CD4-positive, alpha-beta T cell treated with Interferon gamma for 1 hour (primary cell): ENCODE measurements around the gene ATP5F1D.

Experiments used
- DNase-seq: peaks from one replicate; pipeline ENCODE4 v3.0.0-alpha.2; 2020

Gene ATP5F1D

GRCh38 chr19:1271528-1272422, 30.2 kb downstream of the ATP5F1D start:
- no peak for DNase-seq

DNA sequence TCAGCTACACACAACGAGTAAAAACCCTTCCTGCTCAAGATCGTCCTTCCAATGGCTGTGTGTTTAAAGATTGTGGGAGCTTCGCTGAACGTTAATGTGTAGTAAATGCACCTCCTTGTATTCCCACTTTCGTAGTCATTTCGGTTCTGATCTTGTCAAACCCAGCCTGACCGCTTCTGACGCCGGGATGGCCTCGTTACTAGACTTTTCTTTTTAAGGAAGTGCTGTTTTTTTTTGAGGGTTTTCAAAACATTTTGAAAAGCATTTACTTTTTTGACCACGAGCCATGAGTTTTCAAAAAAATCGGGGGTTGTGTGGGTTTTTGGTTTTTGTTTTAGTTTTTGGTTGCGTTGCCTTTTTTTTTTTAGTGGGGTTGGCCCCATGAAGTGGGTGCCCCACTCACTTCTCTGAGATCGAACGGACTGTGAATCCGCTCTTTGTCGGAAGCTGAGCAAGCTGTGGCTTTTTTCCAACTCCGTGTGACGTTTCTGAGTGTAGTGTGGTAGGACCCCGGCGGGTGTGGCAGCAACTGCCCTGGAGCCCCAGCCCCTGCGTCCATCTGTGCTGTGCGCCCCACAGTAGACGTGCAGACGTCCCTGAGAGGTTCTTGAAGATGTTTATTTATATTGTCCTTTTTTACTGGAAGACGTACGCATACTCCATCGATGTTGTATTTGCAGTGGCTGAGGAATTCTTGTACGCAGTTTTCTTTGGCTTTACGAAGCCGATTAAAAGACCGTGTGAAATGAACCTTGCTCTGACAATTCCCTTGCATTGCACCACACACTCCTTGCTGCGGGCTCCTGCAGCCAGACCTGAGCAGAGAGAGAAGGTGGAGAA, 31.1 kb downstream of the ATP5F1D start:
- DNase-seq: no peak

DNA sequence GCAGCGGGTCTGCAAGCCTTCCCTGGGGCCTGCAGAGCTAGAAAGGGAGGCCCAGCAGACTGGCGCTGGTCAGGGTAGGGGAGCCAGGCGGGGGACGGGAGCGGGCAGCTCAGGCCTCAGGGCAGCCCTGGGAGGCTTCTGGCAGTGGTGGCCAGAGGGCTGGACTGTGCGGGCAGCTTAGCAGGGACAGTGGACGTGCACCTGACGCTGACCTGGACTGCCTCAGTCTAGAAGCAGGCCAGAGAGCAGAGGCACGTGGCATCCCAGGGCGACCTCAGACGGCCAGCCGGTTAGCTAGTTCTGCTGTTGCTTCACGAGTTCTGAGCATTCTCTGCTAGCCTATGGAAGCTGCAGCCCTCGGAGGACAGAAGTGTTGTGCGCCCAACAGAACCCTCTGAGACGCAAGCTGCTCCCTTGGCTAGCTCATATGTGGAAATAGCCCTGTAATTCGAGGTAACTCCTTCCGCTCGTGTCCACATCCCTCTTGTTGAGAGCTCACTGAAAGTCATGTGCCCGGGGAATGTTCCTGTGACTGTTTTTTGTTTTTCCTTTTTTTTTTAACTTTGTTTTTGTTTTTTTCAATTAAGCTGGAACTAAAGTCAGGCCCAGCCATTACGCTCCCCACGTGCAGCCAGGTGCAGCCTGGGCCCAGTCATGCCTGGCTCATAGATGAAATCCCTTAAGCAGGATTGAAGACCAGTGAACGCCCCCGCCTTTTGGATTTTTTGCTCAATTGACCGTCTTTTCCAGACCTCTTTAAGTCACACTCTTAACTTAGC, 31.9 kb downstream of the ATP5F1D start:
- DNase-seq: no peak

GRCh38 chr19:1274081-1274851, 32.7 kb downstream of the ATP5F1D start:
- DNase-seq: no peak

- DNase-seq: no peak
These were observed 33.3 kb downstream of the ATP5F1D start for GRCh38 chr19:1274852-1275259.

GRCh38 chr19:1275260-1275975, 33.9 kb downstream of the ATP5F1D start, which contains the start of gene FAM174C:
Gene FAM174C (plus strand): TSS chr19:1275530. CDS start chr19:1275550, 20 bp downstream.
- peak; percentile 97 for DNase-seq

- no peak for DNase-seq
These were observed 34.6 kb downstream of the ATP5F1D start for GRCh38 chr19:1275976-1276627.

- DNase-seq: peak; percentile 28
These were observed 35.1 kb downstream of the ATP5F1D start for GRCh38 chr19:1276628-1277022.

DNA sequence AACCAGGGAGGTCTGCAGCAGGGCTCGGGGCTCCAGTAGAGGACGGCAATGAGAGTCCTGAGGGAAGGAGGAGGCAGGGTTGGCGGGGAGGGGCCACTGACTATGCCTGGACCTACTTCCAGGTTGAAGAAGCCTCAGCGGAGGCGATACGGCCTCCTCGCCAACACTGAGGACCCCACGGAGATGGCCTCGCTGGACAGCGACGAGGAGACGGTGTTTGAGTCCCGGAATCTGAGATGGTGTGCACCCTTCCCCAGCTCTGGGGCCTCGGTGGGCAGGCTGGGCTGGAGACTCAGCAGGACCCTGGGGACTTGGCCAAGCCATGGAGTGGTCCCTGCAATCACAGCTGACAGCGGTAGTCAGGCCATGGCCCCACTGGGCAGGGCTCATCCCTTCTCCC, 35.5 kb downstream of the ATP5F1D start:
- DNase-seq: no peak

GRCh38 chr19:1278074-1278473, 36.5 kb downstream of the ATP5F1D start:
- DNase-seq: no peak

- no peak for DNase-seq
These were observed 37.4 kb downstream of the ATP5F1D start for GRCh38 chr19:1278713-1279660.

GRCh38 chr19:1279782-1280341, 38.3 kb downstream of the ATP5F1D start:
- peak; percentile 79 for DNase-seq

- no peak for DNase-seq
These were observed 39.4 kb downstream of the ATP5F1D start for GRCh38 chr19:1280636-1281568.

GRCh38 chr19:1281569-1282287, 40.2 kb downstream of the ATP5F1D start:
- DNase-seq: no peak

GRCh38 chr19:1282588-1283206, 41.1 kb downstream of the ATP5F1D start:
- DNase-seq: no peak

GRCh38 chr19:1283207-1283916, 41.8 kb downstream of the ATP5F1D start:
- DNase-seq: no peak
